ENCODE data around the gene MYO3B. TPM values are rescaled to one million over a fixed set of nuclear protein-coding genes. Genes with fewer than 3 reads are reported as not detected.

MYO3B gene
- total and polyA plus RNA-seq, 2 donors (not counting 1 experiment from before 2014, with no cell fraction given), result not detected

DNA sequence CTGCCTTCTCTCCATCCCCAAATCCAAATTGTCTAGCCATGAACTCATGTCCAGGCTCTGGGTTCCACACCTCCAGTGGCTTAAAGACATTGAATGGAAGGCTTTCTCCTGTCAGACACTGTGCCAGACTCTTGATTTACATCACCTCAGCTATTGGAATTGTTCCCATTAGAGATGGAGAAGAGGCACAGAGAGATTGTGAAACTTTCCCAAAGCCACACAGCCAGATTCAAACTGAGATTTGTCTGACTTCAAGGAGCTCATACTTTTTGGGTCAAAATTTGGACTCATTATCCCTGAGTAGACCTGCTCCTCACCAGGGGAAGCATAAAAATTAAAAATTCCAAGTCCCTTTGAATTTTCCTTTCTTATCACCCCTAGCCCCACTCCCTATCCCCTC lies 18.9 kb upstream of the MYO3B start:
- Histone ChIP-seq H4K20me1 (ENCODE audit: control insufficient read depth, insufficient read depth, low read length, poor library complexity, severe bottlenecking) (no peaks in the 10 kb centered on the region), H3K9ac (ENCODE audit: low read length) (no peak overlapping the region), H3K27me3 (replicated peaks in 1 of 4; ENCODE audit: control extremely low read depth in 1 of 4, control insufficient read depth in 3 of 4, insufficient read depth in 4 of 4, low read length in 3 of 4) (no peaks in the 10 kb centered on the region), H3K27ac (ENCODE audit: low read length in 2 of 2) (no peak overlapping the region), H3K9me3 (ENCODE audit: control extremely low read depth in 1 of 3, control insufficient read depth in 2 of 3, insufficient read depth in 1 of 3, low read length in 2 of 3) (no peaks in the 10 kb centered on the region), H3K36me3 (replicated peaks in 1 of 2; ENCODE audit: control extremely low read depth in 1 of 2, control insufficient read depth in 1 of 2, extremely low read depth in 1 of 2, insufficient read depth in 2 of 2, low read length in 1 of 2) (no peaks in the 10 kb centered on the region), H2AFZ (ENCODE audit: insufficient read depth, low read depth, low read length, poor library complexity, severe bottlenecking) (no peak overlapping the region), H3K79me2 (ENCODE audit: control insufficient read depth, insufficient read depth, low read length) (no peaks in the 10 kb centered on the region), H3K4me2 (replicated peaks; ENCODE audit: low read depth, low read length, poor library complexity, severe bottlenecking) (no peak overlapping the region), H3K4me1 (ENCODE audit: control insufficient read depth in 2 of 2, insufficient read depth in 2 of 2, low read length in 2 of 2) (no peaks in the 10 kb centered on the region), H3K4me3 (ENCODE audit: control extremely low read depth in 1 of 5, extremely low read depth in 1 of 5, insufficient read depth in 1 of 5, low read depth in 2 of 5, low read length in 4 of 5) (no peak overlapping the region)
- intact Hi-C loops (cut with micrococcal nuclease), result no loop called here
- ATAC-seq (ENCODE audit: low read depth) (no peak), DNase-seq (no peak)
- Mint-ChIP-seq H3K27me3 (peaks cover 3% of the 10 kb centered on the region), H3K4me1 (peaks cover 4% of the 10 kb centered on the region), H3K27ac (no peak overlapping the region), H3K4me3 (no peak overlapping the region), H3K9me3 (ENCODE audit: insufficient read depth) (no peaks in the 10 kb centered on the region)
- POLR2A ChIA-PET, result no interaction called here
- CTCF ChIA-PET, result no interaction called here
- TF ChIP-seq, protein P1, sequence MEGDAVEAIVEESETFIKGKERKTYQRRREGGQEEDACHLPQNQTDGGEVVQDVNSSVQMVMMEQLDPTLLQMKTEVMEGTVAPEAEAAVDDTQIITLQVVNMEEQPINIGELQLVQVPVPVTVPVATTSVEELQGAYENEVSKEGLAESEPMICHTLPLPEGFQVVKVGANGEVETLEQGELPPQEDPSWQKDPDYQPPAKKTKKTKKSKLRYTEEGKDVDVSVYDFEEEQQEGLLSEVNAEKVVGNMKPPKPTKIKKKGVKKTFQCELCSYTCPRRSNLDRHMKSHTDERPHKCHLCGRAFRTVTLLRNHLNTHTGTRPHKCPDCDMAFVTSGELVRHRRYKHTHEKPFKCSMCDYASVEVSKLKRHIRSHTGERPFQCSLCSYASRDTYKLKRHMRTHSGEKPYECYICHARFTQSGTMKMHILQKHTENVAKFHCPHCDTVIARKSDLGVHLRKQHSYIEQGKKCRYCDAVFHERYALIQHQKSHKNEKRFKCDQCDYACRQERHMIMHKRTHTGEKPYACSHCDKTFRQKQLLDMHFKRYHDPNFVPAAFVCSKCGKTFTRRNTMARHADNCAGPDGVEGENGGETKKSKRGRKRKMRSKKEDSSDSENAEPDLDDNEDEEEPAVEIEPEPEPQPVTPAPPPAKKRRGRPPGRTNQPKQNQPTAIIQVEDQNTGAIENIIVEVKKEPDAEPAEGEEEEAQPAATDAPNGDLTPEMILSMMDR (IDR thresholded peaks at IDR 0.05), result no peak
- TF ChIP-seq EZH2 (IDR thresholded peaks at IDR 0.05; ENCODE audit: borderline replicate concordance, insufficient read depth, low read depth, low read length, poor library complexity, severe bottlenecking), result no peak

DNA sequence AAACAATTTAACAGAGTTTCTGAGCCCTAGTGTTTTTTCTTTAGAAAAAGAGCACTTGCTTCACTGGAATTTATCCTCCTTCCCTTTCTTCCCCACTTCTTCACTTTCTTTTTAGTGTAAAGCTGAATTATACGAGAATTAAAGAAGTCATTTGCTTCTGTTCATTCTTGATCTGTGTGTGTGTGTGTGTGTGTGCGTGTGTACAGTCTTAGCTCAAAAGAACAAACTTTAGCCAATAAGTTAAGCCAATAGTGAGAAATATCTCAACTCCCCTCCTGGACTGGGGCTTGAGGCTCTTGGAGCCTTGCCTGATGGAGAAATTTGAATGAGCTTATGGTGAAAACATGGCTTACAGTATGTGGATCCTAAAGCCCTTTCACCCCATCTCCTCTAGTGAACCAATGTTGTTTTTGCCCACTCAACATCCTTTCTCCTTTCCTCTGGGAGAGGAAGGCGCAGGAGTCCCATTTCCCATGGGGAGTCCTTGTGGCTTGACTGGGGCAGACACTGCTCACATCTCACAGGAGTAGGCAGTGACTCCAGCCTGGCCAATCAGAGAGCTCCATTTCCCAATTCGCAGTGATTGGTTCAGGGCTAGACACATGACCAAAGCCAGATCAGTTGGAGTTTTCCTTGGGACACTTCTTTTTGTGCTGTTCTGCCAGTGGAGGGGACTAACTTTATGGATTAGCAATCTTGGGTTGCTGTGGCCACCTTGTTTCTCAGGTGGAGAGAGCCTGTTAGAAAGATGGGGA lies 16.3 kb upstream of the MYO3B start:
- Histone ChIP-seq H3K9ac (ENCODE audit: low read length) (no peak overlapping the region), H3K27ac (ENCODE audit: low read length in 2 of 2) (no peak overlapping the region), H3K36me3 (replicated peaks in 1 of 2; ENCODE audit: control extremely low read depth in 1 of 2, control insufficient read depth in 1 of 2, extremely low read depth in 1 of 2, insufficient read depth in 2 of 2, low read length in 1 of 2) (no peaks in the 10 kb centered on the region), H3K27me3 (replicated peaks in 1 of 4; ENCODE audit: control extremely low read depth in 1 of 4, control insufficient read depth in 3 of 4, insufficient read depth in 4 of 4, low read length in 3 of 4) (no peaks in the 10 kb centered on the region), H3K4me1 (ENCODE audit: control insufficient read depth in 2 of 2, insufficient read depth in 2 of 2, low read length in 2 of 2) (no peaks in the 10 kb centered on the region), H2AFZ (ENCODE audit: insufficient read depth, low read depth, low read length, poor library complexity, severe bottlenecking) (no peak overlapping the region), H3K79me2 (ENCODE audit: control insufficient read depth, insufficient read depth, low read length) (no peaks in the 10 kb centered on the region), H3K4me2 (replicated peaks; ENCODE audit: low read depth, low read length, poor library complexity, severe bottlenecking) (no peak overlapping the region), H4K20me1 (ENCODE audit: control insufficient read depth, insufficient read depth, low read length, poor library complexity, severe bottlenecking) (no peaks in the 10 kb centered on the region), H3K4me3 (ENCODE audit: control extremely low read depth in 1 of 5, extremely low read depth in 1 of 5, insufficient read depth in 1 of 5, low read depth in 2 of 5, low read length in 4 of 5) (no peak overlapping the region), H3K9me3 (ENCODE audit: control extremely low read depth in 1 of 3, control insufficient read depth in 2 of 3, insufficient read depth in 1 of 3, low read length in 2 of 3) (no peaks in the 10 kb centered on the region)
- Mint-ChIP-seq H3K27ac (no peak overlapping the region), H3K9me3 (ENCODE audit: insufficient read depth) (no peaks in the 10 kb centered on the region), H3K4me1 (no peaks in the 10 kb centered on the region), H3K4me3 (no peak overlapping the region), H3K27me3 (peaks cover 3% of the 10 kb centered on the region)
- no peak for TF ChIP-seq EZH2 (IDR thresholded peaks at IDR 0.05; ENCODE audit: borderline replicate concordance, insufficient read depth, low read depth, low read length, poor library complexity, severe bottlenecking)
- ChIA-PET POLR2A (no interaction called here), CTCF (no interaction called here)
- WGBS (ENCODE audit: insufficient coverage), result 100% methylated on average over 1 of the region's 4 CpGs
- intact Hi-C loops (cut with micrococcal nuclease), result no loop called here
- ATAC-seq (ENCODE audit: low read depth) (no peak), DNase-seq (no peak)

Measured in B cell (primary cell).